Right renal cortex interstitium (tissue), 3 donors: Measurements from ENCODE around the gene DOCK8. TPM values are rescaled to one million over a fixed set of nuclear protein-coding genes. Genes with fewer than 3 reads are reported as not detected.

Source experiments
- DNase-seq, 3 donors: peaks; one replicate each; pipeline ENCODE4 v3.0.0-alpha.2; 2013; ENCODE audit warnings: low read depth in 3 of 3, low spot score in 2 of 3
- polyA plus RNA-seq, 3 donors: library from polyadenylated mRNA; unstranded; fragments of 120-200 nt; gene quantifications; one replicate each; pipeline ENCODE4 v1.2.1, GENCODE V29; 2013; ENCODE audit not compliant: insufficient read length in 3 of 3

DOCK8 gene
- polyA plus RNA-seq, 3 donors: 10.8 to 15.6 (median 10.9) TPM

DNA sequence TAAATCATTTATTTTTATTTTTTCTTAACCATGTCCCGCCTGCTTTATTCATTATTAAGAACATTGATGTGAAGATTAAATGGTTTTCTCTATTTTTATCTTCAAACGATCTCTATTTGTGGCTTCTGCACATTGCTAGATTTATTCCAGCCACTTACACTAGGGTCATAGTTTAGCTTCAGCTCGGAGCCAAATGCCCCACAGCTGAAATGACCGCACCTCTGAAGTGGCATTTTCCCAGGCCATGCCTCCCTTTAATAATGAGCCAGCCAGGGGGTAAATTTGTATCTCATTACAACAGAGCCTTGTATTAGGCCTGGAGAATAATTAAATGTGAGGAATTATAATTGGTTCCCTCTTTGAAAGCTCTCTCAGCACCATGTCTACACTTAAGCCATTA is 89.4 kb downstream of the DOCK8 start:
- DNase-seq: no peak

DNA sequence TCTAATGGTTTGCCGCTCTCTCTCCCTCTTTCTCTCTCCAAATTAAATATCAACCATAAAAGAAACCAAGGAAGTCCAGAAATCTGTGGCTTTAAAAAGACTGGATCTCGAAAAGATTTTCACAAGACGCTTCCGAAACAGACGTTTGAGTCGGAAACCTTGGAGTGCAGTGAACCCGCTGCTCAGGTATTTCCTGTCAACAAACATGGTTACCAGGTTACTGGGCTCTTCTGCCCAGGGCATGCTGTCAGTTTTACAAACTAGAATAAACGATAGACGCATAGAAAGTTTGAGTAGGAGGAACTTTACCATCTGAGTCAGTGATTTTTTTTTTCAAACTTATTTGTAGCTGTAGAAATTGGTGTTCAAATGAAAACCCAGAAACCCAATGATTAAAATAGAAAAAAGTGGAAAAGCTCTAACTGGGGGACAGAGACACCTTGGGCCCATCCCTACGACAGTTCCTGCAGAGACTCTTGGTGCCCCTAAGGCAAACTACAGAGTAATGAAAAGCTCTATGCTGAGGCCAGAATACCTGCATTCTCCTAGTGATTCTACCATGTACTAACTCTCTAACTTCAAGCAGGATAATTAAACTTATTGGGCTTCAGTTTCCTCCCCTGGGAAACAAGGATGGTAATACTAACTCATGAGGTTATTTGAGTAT is 90.0 kb downstream of the DOCK8 start:
- DNase-seq: no peak

DNA sequence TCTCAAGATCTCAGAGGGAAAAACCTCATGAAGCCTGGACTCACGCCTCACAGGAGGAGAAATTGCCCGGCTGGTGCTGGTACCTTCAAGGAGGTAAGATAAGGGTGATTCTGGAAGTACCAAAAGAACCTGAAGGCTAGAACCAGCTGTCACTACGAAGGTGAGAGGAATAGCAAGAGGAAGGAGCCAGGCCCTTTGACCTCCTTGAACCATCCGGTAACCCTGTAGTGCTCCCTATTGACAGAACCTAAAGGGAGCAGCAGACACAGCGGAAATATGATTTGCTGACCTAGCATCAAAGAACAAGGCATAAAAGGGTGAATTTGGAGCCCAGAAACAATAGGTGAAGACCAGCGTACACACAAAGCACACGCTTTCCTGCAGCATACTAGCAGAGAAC is 92.2 kb downstream of the DOCK8 start:
- no peak for DNase-seq

DNA sequence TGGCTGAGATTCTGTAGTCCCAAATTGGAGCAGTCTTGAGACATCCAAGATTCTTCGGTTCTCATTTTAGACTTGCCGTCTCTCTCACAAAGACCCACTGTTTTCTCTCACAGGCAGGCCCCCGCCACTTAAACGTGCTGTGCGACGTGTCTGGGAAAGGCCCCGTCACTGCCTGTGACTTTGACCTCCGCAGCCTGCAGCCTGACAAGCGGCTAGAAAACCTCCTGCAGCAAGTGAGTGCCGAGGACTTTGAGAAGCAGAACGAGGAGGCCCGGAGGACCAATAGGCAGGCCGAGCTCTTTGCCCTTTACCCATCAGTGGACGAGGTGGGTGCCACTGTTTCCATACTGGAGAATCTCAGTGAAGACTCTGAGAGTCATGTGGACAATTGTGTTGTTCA is 97.2 kb downstream of the DOCK8 start:
- DNase-seq: no peak

DNA sequence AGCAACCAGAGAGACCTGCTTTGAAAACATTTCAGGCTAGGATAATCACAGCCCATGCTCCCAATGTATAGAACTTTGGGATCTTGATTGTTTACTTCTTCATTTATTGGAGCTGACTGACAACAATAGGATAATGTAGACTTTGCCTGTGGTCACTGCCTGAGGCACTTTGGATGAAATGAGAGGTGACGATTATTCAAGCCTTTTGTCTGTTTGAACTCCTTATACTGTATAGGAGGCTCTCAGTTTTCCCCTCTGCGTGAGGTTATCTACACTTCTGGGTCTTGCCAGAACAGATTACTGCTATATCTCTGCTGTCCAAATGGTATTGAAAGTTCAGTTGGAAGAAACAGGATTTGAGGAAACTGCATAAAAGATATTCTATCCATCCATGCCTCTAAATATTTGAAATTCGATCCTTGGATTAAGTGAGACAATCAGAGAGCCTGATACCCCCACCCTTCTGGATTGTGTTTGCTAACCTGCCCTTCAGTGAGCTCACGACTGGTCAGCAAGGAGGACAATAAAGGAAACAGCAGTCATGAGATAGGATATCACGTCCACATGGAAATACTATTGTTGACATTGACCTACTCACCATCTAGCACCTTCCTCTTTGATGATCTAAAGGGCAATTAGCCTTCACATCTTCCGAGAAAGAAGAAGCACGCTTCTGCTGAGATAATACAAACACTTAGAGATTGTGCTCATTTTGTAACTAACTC is 98.1 kb downstream of the DOCK8 start:
- DNase-seq: no peak

DNA sequence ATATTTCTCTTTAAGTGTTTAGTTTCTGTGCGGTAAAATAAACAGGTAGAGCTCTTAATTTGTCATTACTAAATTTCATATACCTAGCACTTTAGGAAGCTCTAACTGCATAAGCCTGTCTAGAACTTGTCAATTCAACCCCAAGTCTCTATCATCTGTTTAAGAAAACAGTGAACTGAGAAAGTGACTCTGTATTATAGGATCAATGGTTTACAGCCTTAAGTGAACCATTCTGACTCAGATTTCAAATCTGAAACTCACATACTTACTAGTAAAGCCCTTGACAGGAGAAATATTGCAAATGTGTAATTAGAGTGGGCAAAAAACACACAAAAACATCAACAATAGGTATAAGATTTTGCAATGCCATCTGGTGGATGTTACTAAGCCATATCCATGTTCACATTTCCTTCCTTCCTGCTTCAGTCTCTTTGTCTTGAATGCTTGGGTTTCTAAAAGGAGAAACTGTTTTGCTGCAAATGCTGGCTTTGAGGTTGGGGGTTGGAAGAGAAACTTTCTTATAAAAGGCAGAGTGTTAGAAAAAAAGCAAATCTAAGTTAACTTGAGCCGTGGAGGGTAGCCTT is 101.8 kb downstream of the DOCK8 start:
- no peak for DNase-seq

DNA sequence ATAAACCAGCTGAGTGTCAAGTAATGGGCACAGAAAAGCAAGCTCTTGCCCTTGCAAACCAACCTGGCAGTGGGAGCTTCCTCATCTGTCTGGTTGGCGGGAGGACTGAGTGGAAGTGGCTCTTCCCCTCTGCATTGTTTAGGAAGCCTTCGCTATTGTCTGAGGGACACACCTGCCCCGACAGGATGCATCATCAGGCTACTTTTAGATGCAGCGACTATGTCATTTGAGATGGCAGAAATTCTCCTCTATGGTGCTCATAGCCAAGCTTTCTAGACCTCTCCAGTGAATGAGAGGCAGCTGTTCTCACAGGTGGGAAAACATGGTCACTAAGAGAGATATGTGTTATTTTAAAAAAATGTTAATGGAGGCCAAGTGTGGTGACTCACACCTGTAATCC is 104.0 kb downstream of the DOCK8 start:
- DNase-seq: no peak

DNA sequence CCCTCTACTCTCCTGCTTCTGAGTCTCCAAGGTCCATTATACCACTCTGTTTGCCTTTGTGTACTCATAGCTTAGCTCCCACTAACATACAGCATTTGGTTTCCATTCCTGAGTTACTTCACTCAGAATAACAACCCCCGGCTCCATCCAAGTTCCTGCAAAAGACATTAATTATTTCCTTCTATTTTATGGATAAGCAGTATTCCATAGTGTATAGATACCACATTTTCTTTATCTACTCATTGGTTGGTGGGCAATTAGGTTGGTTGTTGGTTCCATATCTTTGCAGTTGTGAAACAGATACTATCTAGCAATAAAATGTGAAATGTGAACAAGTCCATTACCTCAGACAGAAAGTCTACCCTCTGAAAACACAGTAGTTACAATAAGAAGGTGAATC is 110.3 kb downstream of the DOCK8 start:
- no peak for DNase-seq

DNA sequence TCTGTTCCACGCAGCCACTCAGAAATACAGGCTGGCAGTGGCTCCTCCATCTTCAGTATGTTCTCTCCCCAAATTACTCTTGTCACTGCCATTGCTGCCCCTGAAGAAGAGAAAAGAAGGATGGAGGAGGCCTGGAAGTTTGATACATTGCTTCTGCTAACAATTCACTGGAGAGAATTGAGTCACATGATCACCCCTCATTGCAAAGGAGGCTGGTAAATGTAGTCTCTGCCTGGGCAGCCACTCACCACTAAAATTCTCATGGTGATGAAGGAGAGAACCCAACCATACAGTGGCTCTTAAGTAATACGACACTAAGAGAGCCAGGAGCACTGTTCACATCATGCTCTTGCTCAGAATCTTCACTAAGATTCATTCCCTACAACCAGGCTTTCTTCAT is 112.0 kb downstream of the DOCK8 start:
- no peak for DNase-seq

DNA sequence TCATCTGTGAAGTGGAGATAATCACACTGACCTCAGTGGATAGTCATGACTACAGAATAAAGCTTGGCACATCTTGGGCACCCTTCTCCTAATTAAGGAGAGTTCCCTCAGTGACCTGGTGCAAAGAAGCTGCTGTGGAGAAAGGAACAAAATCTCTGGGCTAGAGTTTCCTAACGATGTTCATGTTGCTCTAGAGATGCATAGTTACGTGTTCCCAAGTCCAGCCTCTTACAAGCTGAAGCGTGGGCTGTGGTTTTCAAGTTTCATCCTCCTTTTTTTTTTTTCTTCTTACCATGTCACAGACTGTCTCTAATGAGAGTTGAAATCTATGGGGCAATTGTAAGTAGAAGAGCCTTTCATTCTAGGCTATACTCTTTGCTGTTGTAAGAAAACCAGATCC is 113.8 kb downstream of the DOCK8 start:
- DNase-seq: peak in 1 of 3 donors; percentile 29

DNA sequence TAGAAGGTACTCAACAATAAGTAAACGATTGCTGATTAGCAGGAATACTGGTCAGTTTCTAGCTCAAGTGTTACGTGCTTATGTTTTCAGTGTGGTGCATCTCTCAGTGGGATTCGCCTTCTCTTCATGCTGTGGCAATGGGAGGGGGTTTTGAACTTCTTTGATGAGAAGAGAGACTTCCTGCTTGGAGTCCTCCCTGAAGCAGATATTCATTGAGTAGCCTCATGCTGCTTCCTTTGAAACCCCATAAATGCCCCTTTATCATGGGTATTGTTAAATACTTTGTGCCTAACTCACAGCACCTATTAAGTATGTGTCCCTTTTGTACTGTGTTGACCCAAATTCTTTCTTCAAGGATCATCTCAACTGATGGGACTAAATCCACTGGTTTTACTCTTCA is 116.5 kb downstream of the DOCK8 start:
- no peak for DNase-seq

DNA sequence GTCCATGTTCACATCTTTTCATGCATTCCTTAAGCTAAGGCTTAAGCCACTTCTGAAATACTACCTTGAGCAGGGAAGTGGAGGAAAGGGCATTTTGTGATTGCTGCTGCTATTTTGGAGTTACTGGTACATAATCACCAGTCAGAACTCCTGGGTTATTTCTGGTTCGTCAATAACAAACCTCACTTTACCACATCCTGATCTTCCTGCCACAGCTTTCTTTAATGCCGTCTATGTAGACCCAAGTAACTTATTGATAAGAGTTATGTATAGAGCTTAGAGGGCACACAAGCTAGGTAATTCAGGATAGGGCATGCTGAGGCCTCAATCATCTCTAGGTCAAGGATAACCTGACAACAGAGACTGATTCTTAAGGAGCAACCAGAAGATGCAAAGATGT is 120.7 kb downstream of the DOCK8 start:
- no peak for DNase-seq

DNA sequence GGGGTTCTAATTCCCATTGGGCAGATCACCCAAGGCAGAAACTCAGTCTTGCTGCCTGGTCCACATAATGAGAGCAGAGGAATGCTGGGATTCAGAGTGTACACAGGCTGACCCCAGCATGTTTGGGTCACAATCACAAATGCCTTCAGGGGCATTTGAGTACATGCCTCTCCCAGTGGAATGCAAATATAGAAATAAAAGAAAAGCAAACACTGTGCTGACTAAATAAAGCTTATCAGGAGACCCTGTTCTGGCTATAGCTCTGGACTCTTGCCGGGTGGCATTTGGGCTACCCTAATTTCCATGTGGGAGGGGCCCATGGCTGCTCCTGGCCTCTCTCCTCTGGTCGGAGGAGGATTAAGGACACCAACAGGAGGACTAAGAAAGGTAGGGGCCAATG is 121.4 kb downstream of the DOCK8 start:
- DNase-seq: no peak

DNA sequence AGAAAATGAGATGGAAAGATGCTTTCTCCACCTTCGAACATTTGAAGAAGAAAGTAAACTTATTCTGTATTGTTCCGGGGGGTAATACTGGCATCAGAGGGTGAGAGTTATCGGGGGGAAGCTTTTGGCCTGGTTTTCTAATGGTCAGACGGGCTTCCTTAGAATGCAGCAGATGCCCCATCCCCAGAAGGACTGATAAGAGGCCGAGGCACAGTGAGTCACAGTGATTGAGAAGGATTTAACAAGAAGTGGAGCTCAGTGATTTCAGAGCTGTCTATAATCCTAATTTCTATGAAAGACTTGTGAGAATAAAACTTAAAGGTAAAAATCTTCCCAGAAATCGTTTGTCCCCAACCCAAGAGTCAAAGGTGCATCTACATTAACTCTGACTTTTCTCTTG is 123.9 kb downstream of the DOCK8 start:
- no peak for DNase-seq

DNA sequence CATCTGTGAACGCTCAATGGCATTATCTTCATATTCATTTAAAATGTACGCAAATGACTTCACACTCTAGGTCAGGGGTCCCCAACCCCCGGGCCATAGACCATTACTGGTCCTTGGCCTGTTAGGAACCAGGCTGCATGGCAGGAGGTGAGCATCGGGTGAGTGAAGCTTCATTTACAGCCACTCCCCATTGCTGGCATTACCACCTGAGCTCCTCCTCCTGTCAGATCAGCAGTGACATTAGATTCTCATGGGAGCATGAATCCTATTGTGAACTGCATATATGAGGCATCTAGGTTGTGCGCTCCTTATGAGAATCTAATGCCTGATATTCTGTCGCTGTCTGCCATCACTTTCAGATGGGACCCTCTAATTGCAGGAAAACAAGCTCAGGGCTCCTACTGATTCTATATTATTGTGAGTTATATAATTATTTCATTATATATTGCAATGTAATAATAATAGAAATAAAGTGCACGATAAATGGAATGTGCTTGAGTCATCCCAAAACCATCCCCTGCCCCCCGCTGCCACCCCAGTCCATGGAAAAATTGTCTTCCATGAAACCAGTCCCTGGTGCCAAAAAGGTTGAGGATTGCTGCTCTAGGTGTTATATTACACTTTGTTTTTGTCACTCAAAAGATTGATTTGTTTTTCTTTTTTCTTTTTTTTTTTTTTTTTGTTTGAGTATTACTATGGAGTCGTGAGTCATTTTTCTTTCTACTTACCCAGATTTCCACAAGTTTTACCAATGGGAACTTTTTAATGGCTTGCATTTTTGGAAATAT is 127.2 kb downstream of the DOCK8 start:
- DNase-seq: no peak

DNA sequence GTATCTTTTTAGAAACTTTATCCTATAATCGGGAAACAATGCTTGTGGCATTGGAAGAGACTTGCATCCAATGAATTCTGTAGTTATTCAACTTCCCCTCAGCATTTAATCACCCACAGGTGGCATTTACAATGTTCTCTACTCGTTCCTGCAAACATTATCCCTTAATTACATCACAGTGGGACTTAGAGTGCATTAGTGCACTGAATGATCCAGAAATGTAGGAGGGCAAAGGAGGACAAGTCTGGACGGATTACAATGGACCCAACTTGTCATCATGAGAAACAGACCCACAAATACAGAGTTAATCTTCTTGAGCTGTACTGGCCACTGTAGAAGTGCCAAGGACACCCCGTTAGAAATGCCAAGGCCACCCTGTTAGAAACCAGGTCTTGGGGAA is 129.1 kb downstream of the DOCK8 start:
- DNase-seq: no peak

DNA sequence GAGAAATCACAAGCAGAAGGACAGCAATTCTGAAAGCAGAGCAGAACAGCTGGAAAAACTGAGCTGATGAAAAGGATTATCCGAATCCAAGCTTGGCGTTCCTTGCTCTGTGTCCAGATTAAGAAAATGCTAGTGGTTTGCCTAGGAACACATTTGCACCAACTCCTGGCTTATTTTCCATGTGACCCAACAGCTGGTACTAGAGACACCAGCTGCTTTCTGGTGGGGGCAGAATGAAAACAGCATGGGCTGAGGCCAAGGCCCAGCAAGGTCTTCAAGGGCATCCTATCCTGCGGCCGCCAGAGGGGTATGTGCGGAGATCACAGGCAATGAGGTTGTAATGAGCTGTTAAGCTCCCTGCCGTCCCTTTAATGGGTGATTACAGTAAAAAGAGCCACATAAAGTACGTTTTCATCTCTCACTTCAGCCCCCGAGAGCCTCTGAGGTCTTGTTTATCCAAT is 131.5 kb downstream of the DOCK8 start:
- DNase-seq: no peak

DNA sequence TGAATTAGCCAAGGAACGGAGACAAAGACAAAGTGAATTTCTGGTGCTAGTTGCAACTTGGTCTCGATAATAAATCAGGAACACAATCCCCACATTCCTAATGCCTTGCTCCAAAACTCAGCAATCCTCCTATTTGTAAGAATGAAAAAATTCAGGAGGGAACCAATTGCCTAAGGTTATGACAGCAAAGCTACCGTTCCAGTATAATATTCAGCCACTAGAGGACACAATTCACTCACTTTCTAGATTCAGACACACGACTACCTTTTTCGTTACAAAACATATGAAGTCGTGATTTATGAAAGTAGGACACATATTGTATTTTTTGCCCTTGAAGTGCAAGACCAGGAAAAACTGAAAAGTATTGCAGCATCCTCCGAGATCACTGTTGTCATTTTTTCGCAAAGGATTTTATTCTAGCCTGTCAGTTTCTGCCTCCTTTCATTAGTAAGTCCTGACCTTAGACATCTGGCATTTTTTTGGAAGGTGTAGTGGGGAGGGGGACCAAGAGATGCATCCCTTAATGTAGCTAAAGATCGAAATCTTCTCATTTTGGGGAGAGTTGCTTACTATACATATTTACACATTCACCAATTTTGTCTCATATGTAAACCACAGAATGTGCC is 133.1 kb downstream of the DOCK8 start:
- DNase-seq: peak in 2 of 3 donors; percentile 10 to 14

DNA sequence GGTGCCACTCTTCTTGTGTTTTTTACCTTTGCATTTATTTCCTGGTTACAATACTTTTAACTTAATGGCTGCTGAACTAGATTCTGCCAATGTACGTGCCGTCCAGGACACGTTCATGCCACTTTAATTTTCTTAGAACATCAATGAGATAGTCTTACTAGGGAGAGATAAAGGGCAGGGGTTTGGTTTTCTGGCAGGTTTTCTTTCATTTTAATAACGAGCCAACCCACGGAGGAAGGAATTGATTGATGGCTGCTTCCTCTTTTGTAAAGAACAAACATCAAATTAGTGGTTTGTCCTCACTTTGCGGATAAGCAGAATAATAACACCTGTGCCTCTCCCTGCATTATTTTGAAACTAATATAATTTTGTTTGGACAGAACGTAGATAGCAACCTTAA is 135.7 kb downstream of the DOCK8 start:
- DNase-seq: no peak

DNA sequence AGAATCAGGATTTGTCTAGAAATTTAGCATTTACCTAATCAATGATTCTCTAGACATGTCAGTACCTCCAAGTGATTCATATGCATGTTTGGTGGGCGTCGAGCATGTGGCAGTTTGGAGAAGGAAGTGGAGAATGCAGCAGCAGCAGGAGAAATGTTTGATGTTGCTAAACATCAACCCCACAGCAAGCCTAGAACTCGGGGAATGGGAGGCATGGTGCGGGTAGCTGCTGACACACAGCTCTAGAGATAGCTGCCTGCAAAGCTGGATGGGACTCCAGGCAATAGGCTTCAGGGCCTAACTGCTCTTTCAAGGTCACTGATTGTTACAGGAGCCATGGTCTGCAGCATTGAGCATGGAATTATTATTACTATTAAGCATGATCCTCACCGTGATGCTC is 137.3 kb downstream of the DOCK8 start:
- DNase-seq: no peak

DNA sequence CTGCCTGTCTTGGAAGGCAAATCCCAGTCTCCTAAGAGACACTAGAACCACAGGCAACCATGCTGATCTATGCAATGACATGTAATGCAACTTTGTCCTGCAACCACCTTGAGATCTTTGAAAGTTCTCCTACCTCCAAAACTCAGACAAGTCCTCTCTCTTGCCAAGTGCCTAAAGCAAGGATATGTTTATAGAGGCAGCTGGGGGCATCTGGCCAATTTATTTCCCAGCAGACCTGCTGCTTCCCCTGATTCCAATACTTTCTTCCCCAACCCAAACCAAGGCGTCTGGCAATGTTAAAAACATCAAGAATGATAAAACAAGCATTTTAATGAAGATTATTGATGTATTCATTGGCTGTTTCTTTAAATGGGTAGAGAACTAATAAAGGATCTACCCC is 138.4 kb downstream of the DOCK8 start:
- no peak for DNase-seq
